Stimulated activated CD8-positive, alpha-beta memory T cell treated with anti-CD3 and anti-CD28 coated beads, Interleukin-4, amount 100 ng/mL, for 1 hour (primary cell): ENCODE measurements around the gene KIFAP3.
"Not testable (repeated sequence)": the region's sequence is repeated elsewhere in the genome, so short reads cannot be mapped to it uniquely, and the experiment has no call there.

Source experiments
- DNase-seq, 2 donors: peaks; one replicate each; pipeline ENCODE4 v3.0.0-alpha.2; 2020; ENCODE audit warnings: low read depth in 2 of 2, low spot score in 1 of 2

Gene KIFAP3

DNA sequence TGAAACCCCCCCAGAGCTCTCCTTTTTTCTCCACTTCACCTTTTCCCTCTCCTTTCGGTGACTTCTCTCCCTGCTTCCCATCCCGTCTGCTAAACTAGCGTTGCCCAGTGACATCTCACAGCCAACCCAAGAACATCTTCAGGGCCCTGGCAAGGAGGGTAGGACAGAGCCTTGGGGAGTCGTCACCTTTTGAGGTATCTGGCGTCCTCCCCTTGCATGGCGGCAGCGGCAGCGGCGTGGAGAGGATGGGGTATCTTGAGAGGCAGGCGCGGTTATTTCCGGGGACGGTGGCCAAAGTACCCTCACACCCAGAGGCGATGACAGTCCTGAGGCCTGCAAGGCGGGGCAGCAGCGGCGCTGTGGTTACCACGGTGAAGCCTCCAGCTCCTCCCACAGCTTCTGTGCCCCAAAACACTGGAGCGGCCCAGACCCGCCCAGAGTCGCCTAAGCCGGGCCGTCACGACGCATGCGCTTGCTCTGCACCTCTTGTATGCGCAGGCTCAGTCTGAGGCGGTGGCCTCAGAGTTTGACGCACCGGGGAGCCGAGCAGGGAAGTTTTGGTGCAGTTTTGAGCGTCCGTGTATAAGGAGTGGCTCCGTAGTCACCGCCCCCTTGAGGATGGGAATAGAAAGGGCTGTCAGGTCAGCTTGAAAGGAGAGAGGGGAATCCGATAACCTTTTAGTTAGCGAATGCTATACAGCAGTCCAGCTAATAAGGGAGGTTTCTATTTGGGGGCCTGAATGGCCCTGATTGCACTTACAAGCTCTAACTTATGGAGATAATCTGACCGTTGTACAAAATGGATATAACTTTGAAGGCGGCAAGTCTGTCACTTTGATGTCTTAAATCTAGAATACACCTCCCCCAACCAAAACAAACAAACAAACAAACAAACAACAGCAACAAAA, at the start of gene KIFAP3:
TSS of gene KIFAP3 (minus strand) at position 446 of the 908 bp plus-strand sequence. CDS start at position 218, 228 bp downstream.
- DNase-seq = peak; percentile 87 to 93

DNA sequence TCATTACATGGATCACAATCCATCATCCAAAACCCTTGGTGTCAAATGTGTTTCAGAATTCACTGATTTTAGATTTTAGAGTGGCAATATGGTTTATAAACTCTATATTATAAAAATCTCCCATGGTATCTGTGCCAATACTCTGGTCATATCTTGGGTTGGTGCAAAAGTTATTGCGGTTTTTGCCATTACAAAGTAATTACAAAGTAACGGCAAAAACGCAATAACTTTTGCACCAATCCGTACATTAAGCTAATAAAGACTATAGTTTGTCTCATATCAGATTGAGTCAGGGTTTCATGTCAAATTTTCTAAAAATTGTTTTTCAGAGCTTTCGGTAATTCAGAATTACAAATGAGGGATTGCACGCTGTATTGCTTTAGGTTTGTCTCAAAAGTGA, 47.9 kb upstream of the KIFAP3 start:
- DNase-seq = no peak

DNA sequence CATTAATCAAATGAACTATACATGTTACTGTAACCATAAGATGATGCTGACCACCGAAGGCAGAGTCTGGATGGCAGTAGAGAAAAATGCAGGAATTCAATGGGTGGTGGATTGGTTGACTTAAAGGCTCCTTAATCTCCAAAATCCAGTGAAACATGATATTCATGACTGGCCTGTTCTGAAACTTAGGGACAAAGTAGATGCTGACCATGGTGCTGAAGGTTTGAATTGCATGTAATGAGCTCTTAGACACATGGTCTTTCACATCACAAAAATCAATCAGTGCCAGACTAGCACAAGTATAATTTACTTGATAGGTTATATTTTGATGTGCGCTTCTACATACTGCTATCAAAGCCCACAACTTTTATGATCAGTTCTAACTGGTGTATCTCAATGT, 40.4 kb upstream of the KIFAP3 start:
- DNase-seq = no peak

DNA sequence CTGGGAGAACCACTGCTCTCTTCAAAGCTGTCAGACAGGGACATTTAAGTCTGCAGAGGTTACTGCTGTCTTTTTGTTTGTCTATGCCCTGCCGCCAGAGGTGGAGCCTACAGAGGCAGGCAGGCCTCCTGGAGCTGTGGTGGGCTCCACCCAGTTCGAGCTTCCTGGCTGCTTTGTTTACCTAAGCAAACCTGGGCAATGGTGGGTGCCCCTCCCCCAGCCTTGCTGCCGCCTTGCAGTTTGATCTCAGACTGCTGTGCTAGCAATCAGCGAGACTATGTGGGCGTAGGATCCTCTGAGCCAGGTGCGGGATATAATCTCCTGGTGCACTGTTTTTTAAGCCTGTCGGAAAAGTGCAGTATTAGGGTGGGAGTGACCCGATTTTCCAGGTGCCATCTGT, 38.6 kb upstream of the KIFAP3 start:
- not testable (repeated sequence) for DNase-seq

DNA sequence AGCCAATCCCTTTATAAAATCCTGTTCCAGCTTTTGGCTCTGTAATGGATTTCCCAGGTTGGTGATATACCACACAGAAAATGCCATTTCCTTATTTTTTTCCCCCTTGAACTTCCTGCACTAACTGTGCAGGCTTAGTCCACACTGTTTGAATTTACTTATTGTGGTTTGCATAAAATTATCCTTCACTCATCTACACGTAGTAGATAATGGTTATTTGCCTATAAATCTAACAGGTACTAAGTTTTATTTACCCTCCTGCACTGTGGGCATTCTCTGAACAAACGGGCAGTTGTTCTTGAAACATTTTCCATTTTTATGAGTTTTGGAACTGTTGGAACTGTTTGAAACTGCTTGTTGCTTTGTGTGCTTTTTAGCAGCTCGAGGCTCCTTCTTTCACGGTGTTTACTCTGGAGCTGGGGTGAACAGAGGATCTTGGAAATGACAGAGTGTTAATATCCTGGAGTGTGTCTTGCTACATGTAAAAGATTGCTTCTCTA, 23.0 kb upstream of the KIFAP3 start:
- DNase-seq = no peak

DNA sequence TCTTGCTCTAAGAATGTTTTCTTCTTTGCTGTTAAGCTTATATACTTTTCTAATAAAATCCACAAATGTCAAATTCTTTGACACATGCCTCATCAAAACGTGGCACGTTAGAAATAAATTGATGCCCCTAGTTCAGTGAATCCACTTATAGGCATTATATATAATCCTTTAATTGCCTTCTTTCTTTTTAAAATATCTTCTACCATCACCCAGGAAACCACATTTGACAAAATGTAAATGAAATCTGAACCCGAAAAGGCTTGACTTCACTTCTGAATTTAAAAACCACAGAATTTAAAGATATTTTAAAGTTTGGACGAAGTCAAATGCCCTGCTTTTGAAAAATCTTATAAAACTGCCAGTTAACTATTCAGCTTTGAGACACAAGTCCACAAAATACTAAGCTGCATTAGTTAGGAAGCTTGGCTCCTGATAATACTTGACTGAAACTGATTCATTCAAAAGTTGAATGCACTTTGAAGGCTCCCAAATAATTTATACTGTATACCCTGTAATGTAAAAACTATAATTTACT, 22.4 kb upstream of the KIFAP3 start:
- no peak for DNase-seq

DNA sequence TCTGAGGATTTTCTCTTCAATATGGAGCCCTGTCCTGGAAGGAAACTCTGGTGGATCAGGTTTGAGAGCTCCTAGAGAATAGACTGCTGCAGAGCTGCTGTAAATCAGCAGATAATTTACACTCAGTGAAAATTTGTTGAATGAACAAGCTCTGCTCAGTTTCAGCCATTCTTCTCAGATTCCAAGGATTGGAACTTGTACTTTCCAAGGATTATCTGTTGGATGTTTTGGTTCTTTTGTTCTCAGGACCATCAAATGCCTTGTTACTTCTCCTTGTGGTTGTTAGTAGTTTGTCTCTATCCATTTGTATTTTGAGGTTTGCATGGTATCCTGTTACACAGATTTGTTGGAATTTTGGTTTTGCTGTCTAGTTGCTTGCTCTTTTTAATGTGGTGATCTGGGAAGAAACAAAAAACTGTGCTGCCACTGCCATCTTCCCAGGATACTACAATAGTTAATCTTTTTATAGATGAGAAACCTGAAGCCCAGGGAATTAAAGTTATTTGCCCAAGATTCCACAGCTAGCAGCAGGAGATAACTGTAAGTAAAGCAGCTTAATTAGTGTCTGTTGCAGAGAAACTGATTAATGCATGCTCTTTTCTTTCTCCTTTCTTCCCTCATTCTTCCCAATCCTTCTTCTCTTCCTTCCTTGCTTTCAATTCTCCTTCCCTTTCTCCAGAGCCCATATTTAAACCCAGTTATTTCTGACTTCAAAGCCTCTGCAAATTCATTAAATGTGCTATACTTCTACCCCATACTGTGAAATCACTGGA, 21.7 kb upstream of the KIFAP3 start:
- DNase-seq = no peak

DNA sequence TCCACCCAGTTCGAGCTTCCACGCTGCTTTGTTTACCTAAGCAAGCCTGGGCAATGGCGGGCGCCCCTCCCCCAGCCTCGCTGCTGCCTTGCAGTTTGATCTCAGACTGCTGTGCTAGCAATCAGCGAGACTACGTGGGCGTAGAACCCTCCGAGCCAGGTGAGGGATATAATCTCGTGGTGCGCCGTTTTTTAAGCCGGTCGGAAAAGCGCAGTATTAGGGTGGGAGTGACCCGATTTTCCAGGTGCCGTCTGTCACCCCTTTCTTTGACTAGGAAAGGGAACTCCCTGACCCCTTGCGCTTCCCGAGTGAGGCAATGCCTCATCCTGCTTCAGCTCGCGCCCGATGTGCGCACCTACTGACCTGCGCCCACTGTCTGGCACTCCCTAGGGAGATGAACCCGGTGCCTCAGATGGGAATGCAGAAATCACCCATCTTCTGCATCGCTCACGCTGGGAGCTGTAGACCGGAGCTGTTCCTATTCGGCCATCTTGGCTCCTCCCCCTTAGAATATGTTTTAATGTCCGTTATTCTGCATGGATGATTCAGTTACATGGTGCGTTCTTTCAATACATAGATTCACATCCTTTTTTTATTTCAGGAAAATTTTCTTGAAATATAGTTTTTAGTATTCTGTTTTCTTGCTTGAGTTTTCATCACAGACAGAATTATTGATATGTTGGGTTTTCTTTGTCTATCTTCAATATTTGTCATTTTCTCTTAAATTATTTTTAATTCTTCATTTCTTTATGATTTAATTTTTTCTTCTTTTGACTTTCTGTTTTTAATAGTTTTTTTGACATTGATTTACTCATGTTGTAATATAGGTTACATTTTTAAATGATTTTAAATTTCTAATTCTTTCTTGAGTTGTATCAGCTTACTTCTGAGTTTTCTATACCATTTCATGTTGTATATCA, 20.5 kb upstream of the KIFAP3 start:
- DNase-seq = not testable (repeated sequence)

DNA sequence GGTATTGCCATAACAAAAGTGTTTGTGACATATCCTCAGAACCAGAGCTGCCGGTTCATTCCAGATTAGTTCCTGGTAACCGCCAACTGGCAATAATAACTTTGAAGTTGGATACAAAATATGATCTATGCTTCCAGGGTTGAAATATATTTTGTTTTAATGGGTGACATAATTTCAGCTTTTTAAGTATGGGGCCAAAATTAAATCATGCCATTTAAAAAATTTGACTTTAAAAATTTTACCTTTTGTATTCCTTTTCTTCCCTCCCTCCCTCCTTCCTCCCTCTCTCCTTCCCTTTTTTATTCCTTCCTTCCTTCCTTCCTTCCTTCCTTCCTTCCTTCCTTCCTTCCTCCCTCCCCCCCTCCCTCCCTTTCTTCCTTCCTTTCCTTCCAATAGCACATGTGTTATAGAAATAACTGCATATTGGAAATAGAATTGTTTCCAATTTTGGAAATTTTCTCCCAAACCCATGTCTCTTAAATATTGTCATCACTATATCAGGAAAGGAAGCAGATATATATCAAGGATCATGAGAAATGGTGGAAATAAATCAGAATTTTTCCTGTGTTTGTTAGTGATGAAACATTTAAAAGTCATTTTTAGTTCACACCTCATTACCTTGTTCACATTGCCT, 12.0 kb upstream of the KIFAP3 start:
- no peak for DNase-seq

DNA sequence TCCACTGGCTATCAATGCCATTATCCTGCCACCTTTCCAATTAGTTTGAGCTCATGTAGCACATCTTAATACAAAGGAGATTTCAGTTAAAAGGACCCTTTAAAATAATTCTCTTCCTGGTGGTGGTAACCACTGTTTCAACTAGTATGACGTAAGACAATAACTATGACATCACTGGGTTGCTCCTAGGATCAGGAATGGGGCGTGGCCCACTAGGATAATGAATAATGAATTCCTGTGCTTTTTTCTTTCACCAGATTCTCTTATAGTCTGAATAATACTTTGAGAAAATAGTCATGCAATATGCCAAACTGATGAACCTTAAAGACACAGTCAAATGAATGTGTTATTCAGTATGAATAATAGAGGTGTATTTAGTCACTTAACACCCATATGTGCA, 10.6 kb upstream of the KIFAP3 start:
- DNase-seq = no peak

DNA sequence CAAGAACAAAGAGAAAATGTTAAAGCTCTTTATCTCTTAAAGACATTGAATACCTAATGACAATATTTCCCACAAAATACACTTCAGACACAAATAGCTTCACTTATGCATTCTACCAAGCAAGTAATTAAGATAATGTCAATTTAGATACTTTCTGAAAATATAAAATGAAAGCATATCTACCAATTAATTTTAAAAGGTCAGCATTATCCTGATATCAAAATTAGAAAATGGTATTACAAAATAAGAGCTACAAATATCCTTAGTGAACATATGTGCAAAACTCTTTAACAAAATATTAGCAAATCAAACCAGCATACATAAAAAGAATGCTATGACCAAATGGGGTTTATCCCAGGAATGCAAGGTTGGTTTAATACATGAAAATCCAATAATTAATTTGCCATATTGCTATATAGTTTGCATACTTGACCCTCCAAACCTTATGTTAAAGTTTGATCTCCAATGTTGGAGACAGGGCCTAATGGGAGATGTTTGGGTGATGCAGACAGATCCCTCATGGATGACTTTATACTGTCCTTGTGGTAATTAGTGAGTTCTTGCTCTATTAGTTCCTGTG, 4.2 kb upstream of the KIFAP3 start:
- no peak for DNase-seq

DNA sequence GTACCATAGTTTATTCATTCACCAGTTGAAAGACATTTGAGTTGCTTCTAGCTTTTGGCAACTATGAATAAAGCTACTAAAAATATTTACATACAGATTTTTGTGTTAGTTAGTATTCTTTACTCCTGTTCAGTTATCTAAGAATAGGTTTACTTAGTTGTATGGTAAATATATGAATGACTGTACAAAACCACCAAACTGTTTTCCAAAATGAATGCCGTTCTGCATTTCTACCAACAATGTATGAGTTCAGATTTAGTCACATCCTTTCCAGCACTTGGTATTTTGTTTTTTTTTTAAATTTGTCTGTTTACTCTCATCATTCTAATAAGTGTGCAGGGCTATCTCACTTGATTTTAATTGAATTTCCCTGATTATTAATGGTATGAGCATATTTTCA, 3.4 kb upstream of the KIFAP3 start:
- no peak for DNase-seq

DNA sequence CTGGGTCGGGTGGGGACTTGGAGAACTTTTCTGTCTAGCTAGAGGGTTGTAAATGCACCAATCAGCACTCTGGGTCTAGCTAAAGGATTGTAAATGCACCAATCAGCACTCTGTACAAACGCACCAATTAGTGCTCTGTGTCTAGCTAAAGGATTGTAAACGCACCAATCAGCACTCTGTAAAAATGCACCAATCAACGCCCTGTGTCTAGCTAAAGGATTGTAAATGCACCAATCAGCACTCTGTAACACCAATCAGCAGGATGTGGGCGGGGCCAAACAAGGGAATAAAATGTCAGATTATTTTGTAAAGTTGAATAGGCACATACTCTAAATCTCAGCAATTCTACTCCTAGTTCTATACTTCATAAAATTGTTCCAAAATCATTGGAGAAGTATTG, 2.5 kb upstream of the KIFAP3 start:
- not testable (repeated sequence) for DNase-seq

DNA sequence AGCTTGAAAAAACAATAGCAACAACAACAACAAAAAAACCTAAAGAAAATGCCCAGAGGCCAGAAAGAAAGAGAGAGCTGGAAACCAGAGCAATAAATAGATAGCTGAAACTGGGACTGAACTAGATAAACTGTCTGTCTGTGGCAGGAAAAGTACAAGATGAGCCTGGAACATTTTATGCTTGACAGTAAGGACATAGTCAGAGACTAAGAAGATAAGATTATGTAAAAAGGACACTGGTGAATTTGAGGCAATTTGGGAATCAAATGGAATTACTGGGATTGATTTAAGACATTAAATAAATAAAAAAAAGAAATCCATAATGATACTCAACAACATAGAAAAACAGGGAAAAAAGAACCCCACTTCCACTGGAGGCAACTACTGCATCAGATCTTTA, 1.7 kb upstream of the KIFAP3 start:
- DNase-seq = no peak

DNA sequence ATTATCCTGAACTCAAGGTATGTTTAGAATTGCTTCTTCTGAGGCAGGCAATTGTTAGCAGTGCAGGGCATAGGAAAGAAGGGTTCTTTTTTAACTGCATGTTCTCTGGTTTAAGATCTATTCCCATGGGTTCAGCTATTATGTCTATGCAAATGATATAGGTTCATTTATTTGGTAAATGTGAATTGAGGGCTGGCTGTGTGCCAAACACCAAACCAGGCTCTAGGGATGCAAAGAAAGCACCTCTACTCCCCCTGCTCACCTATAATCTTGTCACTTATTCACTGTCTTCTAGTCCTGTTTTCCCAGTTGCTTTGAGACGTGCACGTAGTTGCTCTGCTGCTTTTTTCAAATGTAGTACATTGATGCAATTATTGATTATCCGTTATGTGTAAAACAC, 691 bp upstream of the KIFAP3 start:
- DNase-seq = no peak

DNA sequence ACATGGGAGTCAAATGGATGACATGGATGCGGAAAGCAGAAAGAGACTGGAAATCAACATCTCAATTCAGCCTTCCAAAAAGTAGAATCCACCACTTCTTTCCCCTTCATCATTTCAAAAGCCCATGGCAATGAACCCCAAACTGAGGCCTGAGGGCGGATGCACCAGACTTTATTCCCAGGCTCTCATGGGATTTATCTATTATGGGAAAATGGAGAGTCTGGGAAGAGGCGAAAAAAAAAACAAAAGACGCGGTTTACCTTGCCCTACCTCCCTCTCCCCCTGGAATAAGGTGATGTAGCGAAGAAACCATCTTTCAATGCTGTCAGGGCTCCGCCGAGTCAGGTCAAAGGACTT, 624 bp downstream of the KIFAP3 start:
- no peak for DNase-seq

DNA sequence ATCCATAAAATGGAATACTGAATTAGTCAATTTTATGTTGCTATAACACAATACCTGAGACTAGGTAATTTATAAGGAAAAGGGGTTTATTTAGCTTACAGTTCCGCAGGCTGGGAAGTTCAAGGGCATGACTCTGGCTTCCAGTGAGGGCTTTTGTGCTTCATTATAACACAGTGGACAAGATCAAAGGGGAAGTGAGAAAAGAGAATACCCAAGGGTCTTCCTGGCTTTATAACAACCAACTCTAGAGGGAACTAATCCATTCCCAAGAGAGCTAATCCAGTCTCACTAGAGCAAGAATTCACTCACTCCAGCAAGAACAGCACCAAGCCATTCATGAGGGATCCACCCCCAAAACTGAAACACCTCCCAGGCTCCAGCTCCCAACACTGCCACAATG, 3.1 kb downstream of the KIFAP3 start:
- no peak for DNase-seq

DNA sequence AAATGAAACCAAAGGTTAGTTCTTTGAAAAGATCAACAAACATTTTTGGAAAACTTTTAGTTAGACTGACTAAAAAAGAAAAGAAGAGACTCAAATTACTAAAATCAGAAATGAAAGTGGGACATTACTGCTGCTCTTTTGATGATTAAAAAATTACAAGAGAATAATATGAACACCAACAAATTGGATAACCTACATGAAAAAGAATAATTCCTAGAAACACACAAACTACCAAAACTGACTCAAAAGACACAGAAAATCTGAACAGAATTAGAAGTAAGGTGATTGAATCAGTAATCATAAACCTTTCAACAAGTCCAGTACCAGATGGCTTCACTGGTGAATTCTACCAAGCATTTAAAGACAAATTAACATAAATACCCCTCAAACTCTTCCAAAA, 5.6 kb downstream of the KIFAP3 start:
- no peak for DNase-seq

DNA sequence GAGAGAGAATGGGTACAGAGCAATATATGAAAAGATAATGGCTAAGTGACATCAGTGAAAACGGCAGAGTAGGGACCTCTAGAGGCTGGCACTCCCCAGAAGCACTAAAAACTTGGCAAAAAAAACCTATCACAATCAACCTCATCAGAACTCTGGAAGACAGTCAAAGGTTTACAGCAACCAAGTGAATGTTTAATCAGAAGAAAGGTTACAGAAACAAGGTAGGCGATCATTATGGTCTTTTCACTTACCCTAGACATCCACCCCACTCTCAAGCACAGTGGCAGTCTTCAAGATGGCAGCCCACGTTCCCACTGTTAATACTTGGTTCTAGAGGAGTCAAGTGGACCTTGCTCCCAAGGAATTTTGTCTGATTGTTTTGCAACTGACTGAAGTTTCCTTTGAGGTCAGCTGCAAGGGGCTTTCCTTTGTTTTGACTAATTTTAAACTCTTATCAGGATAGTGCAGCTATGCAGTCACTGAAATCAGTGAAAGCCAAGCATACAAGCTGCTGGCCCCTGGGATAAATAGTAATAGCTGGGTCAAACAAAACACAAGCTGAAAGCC, 7.2 kb downstream of the KIFAP3 start:
- no peak for DNase-seq

DNA sequence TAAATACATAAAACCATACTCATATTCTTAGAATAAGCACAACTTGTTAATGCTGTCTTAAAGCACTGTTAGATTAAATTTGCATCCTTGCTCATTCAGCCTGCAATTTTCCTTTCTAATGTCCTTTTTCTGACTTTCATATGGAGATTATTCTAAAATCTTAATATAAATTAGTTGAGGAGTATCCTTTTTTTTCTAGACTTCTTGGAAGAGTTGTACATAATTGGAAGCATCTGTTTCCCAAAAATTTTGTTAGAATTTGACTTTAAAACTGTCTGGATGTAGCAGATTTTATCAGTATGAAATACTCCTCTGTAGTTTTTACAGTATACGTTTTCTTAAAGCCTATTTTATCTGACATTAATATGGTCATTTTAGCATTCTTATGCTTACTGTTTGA, 9.7 kb downstream of the KIFAP3 start:
- DNase-seq = no peak
